COR-L47 (cell line): Measurements from ENCODE around the gene MAP2K3.
"Not testable (repeated sequence)": the region's sequence is repeated elsewhere in the genome, so short reads cannot be mapped to it uniquely, and the experiment has no call there.

Experiments used
- DNase-seq: peaks from one replicate; lab custom pipeline; 2025; lab: John Stamatoyannopoulos, UW

Gene MAP2K3

GRCh38 chr17:21350495-21350894 lies 66.0 kb downstream of the MAP2K3 start:
- DNase-seq, result not testable (repeated sequence)

GRCh38 chr17:21351366-21352065 lies 67.0 kb downstream of the MAP2K3 start:
- no peak for DNase-seq

DNA sequence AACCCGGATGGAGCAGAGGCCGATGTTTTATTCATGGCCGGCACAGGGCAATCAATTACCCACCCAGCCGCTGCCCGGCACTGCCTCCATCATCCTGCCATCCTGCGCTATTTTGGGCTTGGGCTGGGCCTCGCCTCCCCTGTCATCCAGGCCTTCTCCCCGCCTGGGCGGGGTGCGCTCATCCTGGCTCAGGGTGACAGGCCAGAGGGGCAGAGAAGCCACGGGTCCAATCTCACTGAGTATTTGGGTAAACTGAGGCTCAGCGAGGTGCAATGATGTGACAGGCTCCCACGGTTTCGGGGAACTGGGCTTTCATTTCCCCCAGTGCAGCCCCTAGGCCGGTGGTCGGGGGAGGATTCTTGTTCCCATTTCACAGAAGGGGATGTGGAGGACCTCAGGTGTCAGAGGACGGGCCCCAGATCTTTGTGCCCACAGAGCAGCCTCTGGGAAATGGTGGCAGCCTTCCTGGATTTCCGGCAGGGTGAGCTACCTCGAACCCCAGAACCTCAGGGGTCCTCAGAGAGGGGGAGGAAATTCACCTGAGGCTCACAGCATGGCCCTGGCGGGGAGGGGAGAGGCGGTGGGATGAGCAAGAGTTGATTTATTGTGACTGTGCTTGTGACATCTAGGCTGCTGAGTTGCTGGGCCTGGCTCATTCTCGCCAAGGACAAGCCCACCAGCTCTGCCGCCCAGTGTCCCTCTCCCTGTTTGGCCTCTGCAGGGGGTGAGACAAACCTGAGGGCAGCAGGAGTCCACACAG lies 67.9 kb downstream of the MAP2K3 start:
- DNase-seq, result no peak

- DNase-seq, result no peak
Observed at GRCh38 chr17:21352981-21353265, 68.4 kb downstream of the MAP2K3 start.

- no peak for DNase-seq
Observed at GRCh38 chr17:21353326-21354010, 69.0 kb downstream of the MAP2K3 start.

DNA sequence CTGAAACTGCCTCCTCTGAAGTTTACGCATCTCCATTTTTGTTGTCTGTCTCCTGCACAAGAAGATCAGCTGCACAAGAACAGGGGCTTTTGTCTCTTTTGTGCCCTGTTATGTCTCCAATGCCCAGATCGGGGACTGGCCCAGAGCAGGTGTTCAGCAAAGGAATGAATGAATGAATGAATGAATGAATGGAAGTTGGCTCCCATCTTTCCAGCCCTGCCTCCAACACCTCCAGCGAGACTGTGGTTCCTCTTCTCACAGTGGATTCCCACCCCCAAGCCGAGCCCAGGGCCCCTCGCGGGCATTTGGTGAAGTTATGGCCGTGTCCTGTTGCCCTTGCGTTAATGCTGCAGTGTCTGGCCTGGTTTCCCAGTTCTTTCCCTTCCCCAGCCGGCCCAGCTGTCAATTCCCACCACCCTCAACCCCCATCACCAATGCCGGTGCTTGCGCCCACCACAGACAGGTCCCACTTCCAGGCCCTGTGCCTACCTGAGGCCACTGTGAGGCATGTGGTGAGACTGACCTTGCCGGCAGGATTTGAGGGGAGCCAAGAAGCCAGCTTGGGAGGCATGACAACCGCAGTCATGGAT lies 70.4 kb downstream of the MAP2K3 start:
- DNase-seq, result no peak

DNA sequence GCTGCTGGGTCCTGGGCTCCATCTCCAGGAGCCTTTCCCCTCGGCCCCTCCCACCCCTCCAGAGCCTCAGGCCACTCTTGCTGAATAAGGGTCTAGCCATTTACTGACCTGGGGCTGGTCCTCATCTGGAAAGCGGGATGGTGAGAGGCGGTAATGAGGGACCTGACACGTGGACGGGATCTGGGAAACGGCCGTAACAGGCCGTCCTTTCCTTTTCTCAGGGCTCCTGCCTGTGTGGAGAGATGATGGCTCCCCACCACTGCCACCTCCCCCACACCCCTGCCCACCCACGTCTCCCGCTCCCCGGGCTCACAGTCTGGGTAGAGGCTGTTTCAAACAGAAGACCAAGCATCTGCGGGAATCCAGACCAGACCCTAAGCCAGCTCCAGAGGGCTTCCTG lies 71.1 kb downstream of the MAP2K3 start:
- no peak for DNase-seq

- DNase-seq, result no peak
Observed at GRCh38 chr17:21356537-21357127, 72.1 kb downstream of the MAP2K3 start.

- DNase-seq, result no peak
Observed at GRCh38 chr17:21357281-21357680, 72.8 kb downstream of the MAP2K3 start.

- no peak for DNase-seq
Observed at GRCh38 chr17:21357696-21358656, 73.5 kb downstream of the MAP2K3 start.

GRCh38 chr17:21358682-21359482 lies 74.4 kb downstream of the MAP2K3 start:
- DNase-seq, result no peak

- no peak for DNase-seq
Observed at GRCh38 chr17:21359483-21359840, 75.0 kb downstream of the MAP2K3 start.

DNA sequence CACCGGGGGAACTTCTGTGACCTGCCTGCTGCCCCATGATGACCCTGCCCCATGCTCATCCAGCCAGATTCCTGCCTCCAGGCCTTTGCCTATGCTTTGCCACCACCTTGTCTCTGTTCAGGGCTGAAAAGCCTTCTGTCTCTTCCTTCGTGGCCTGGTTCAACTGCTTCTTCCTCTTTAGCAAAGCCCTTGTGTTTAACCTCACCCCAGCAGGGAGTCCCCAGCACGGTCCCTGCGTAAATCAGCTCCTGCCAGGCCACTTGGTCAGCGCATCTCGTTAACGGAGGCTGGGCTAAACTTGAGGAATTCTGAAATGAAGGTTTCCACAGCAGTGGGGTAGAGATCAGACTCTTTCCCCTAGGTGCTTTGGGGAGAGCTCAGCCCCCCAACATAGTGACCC lies 75.5 kb downstream of the MAP2K3 start:
- no peak for DNase-seq

GRCh38 chr17:21361020-21361809 lies 76.7 kb downstream of the MAP2K3 start:
- DNase-seq, result no peak

- no peak for DNase-seq
Observed at GRCh38 chr17:21362331-21362931, 77.9 kb downstream of the MAP2K3 start.

- no peak for DNase-seq
Observed at GRCh38 chr17:21363776-21364642, 79.5 kb downstream of the MAP2K3 start.
